GM19455 (cell line): Measurements from ENCODE around the gene CTNNB1.

Experiments used
- ATAC-seq: cut with Tn5 transposase; IDR thresholded peaks from one replicate; pipeline ENCODE4 v1.9.1; 2021; ENCODE audit not compliant: unreplicated experiment

The CTNNB1 gene

DNA sequence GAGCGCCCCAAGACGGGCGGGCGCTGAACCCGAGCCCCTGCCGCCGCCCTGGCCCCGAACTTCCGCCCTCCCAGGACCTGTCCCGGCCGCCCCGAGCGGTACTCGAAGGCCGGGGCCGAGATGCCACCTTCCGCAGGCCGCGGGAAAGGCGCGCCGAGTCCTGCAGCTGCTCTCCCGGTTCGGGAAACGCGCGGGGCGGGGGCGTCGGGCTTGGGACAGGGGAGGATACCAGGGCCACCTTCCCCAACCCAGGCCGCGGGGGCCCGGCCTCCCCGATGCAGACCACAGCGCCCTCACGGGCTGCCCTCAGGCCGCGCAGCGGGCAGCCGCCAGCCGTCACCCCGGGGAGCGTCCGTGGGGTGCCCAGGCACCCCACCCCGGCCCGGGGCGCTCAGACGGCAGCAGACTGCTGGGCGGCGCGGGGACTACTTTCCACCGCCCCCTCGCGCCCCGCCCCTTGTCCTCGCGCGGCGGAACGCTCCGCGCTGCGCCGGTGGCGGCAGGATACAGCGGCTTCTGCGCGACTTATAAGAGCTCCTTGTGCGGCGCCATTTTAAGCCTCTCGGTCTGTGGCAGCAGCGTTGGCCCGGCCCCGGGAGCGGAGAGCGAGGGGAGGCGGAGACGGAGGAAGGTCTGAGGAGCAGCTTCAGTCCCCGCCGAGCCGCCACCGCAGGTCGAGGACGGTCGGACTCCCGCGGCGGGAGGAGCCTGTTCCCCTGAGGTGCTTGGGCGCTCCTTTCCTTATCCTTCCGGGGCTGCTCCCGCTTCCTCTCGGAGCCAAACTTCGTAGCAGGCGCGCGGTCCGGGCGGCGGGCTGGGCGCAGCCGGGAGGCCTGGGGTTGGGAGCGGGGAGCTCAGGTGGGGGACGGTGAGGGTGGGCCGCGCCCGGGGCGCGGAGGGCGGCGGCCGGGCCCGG is at the start of gene CTNNB1:
Gene CTNNB1, plus strand, starts transcription at position 556 of the 916 bp plus-strand sequence. CDS start 24,564 bp downstream, outside the sequence.
- ATAC-seq, result peak; percentile 76

DNA sequence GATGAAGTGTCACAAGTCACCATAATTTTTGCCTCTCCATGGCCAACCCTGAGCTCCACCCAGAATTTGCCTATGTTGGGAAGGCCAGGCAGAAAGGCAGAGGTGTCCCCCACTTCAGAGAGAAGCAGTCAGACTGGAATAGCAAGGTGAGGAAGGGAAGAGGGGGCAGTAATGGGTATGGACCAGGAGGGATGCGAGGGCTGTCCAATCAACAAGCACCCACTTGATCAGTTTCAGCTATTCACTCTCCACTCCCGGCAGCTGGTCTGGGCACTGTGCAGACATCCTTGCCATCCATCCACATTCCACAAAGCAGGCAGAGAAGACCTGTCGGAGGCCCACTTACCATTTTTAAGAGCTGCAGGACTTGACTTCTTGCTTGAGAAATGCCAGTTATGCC is 43.5 kb upstream of the CTNNB1 start:
- no peak for ATAC-seq

DNA sequence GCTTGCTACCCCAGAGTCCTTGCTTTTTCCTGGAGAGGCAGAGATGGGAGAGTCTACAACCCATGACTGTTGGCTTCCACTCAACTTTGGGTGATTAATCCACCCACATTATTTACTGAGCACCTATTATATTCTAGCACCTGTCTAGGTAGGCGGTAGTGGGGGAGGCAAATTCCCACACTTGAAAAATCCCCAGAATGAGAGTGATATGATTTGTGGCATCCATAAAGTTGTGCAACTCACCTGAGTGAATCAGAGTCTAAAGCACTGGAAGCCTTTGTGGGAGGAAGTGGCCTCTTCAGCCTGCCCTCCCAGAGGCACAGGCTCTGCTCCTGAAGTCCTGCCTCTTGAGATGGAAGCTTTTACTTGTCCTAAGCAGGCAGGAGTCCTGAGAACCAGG is 40.4 kb upstream of the CTNNB1 start:
- no peak for ATAC-seq

DNA sequence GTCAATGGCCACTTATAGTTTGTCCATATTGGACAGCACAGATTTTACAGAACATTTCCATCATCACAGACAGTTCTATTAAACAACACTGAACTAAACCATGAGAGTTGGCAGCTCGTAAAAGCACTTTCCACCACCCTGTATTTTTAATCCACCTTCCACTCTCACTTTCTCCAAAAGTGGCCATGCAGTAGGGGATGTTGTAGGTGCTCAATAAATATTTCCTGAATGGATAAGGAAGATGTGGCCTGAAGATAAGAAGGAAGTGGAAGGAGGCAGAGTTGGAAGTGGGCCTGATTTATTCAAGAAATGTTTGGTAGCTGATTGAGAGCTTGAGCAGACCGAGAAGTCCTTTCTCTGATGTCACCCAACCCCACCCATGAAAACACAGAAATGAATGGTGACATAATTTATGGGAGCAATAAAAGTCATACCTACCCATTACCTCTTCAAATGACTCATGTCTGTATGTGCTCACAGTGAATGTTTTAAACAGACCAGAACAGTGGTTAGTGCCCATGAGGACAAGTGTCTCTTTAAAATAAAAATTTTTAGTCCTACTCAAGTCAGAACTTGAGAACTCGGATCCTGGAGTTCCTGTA is 39.6 kb upstream of the CTNNB1 start:
- no peak for ATAC-seq

DNA sequence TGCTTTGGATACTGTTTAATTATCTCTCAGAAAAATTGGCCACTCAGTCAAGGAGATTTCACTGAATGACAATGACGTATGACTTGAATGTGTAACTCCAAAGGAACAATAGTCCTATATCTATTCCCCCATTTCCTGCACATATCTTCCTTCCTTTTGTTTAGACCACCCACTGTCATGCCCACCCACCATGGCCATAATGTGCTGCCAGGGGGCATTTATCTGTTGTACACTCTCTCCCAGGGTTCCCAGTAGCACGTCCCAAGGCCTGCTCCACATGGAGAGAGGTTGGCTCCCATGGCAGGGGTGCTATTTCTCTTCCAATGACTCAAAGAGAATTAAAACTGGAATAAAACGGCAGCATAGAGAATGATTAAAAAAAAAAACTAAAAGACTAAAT is 36.8 kb upstream of the CTNNB1 start:
- no peak for ATAC-seq

DNA sequence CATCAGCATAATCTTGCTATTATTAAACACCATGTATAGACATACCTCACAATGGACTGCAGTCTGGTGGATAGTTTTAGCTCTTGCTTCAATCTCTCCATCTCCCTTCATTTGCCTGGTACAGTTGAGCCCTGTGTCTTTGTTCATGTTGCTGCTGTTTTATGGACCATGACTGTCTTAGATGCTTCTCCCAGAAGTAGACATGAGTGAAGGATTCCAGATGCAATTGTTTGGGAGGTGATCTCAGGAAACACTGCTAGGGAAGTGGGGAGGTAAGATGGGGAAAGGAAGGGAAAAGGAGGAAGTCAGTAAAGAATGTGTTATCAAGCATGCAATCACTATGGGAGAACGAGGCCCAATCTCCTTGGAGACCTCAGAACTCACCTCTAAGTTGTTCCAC is 36.3 kb upstream of the CTNNB1 start:
- no peak for ATAC-seq

DNA sequence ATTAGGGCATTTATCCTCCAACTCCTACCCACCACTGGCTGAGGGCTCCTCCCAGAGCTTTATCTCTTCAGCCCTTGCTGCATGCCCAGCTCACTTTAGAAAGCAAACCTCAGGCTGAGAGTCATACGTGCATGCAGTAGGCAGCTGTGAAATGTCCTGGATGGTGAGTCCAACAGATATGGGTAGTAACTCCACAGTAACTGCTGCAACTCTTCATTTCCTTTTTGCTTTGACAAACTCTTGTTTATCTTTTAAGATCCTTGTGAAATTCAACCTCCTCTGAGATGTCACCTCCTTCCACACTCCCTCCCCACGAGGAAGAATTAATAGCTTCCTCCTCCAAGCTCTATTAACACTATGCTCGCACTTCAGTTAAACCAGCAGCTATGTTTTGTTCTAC is 35.9 kb upstream of the CTNNB1 start:
- ATAC-seq, result no peak

DNA sequence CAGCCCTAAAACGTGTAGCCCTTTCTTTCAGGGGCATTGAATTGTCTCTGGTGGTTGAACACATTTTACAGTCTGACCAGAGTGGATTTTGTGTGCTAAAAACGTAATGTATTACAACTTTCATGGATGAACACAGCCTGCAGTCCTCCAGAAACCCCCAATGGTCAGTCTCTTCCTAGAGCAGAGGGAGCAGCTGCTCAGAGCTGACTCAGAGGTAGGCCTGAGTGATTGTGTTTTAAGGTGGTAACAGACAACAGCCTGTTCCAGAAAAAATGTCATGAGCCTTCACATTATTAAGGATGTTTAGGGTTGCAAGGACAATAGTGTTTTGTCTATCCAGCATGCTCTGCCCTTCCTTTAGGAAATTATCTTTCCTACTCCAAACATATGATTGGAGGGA is 34.5 kb upstream of the CTNNB1 start:
- ATAC-seq, result no peak

DNA sequence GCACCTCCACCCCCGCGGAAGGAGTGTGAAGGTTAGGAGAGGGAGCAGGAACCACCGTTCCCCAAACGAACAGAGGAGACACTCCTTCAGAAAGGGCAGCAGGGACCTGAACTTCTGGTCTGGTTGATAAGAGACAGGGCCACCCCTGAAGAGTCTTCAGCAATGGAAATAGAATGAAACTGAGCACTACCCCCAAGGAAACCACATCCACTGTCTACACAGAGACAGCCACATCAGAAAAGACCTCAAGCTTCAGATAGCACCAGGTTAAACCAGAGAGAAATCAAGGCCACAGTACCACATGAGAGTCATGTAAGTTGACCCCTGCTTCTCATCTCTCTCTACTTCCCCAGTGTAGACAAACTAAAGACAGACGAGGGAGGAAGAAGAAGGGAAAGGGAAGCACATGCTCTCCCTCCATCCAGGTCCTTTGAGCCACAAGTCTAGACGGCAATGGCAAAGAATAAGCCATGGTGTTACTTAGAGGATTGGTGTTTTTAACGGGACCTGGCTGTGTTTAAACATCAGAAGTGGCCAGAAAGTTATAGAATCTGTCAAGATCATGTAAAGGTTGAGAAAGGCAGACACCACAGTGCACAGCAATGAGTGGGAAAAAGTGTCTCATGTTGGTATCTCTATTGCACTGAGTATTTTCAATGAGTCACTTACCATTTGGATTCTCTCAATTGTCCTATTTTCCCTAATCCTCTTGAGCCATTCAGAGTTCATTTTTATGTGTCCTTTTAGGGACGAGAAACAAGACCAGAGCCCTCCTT is 31.4 kb upstream of the CTNNB1 start:
- no peak for ATAC-seq

DNA sequence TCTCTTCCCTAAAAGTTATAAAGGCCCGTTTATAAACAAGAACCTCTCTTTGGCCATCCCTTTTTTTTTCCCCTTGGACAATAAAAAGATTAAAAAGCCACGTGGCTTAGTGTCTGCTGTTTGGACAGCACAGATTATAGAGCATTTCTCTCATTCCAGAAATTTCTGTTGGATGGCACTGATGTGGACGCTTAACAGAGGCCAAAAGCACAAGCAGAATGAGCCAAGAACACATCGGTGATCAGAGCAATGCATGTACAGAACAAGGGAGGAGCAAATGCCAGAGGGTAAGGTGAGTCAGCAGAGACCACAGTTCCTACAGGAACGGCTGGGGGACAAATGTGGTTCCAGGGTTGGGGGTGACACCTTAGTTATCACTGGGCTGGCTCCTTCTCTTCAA is 30.3 kb upstream of the CTNNB1 start:
- no peak for ATAC-seq

DNA sequence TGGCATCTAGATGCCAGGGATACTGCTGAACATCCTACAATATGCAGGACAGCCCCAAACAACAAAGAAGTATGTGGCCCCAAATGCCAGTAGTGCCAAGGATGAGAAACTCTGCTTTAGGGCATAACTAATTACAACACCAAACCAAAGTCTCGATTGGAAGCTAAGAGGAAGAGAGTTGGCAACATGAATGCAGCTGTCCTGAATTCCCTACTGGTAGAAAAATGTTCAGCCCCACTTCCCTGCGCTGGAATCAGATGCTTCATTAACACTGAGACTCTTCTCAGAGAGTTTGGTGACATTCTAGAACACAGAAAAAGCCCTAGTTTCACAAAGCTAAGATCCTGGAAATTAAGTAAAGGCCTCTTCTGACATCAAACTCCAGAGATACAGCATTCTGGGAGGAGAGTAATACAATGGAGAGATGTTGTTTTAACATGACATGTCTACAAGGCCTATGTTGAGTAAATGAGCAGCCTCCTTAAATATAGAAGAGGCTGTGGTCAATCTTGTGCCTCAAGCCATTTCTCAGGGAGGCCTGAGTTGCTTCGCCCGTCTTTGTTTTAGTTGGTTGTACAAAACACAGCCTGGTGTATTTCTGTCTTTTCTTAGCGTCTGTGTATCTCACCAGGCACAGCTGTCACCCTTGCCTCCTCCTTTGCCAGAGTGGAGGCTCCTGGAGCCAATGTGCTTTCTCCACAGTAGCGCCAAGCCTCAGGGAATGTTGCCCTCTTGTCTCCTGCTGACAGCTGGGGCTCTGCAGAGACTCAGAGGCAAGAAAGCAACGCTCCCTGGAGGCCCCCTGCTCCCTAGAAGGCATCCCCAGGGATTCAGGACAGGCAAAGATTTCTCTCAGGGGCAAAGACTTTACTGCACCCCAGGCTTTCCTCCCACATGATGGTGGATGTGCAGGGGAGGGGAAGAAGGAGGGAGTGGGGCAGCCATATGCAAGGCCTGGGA is 25.1 kb upstream of the CTNNB1 start:
- no peak for ATAC-seq

DNA sequence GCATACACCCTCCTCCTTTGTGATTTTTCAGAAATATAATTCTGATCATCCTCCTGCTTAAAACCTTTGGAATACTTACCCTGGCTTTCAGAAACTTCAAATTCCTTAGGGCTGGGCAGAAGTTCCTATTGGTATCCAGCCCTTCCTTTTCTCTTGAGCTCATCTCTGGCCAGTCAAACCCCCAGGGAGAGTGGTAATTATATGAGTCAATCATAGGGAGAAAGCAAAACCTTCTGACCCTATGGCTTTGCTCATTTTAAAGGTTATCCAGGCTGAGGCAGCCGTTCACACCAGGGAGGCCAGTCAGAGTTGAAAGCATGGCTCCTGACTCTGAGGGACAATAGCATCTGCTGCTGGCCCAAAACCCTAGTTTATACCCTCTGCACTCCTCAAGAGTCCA is 23.9 kb upstream of the CTNNB1 start:
- ATAC-seq, result no peak

DNA sequence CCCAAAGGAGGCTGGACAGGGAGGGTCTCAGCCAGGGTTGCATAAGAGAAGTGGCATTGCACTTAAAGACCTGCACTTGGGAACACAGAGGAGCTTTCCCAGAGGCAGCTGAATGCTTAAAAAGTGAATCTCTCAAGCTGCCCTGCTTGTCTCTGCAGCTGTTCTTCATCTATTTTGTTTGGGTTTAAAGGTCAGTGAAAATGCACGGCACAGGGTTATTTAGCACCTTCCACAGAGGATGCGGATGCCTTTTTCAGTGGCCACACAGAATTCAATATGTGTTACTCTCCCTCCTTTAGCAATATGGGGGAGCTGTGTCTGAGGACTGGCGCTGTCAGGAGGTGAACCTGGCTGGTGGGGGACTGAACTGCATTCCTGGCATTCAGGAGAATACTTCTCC is 22.7 kb upstream of the CTNNB1 start:
- no peak for ATAC-seq

DNA sequence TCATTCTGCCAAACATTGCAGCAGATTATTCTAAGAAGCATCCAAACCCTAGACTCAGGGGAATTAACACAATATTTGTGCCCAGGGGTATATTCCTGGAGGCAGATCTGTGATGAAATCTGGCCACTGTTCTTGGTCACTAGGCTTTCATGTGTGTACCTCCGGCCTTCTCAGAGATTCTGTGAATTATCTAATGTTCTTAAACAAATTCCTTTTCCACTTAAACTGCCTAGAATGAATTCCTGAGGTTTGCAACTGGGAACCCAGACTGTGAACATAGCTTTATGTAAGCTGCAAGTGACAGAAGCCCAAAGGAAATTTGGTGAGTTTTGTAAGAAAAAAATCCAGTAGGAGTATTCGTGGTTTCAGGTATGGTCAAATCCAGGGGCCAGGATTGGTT is 20.7 kb upstream of the CTNNB1 start:
- no peak for ATAC-seq

DNA sequence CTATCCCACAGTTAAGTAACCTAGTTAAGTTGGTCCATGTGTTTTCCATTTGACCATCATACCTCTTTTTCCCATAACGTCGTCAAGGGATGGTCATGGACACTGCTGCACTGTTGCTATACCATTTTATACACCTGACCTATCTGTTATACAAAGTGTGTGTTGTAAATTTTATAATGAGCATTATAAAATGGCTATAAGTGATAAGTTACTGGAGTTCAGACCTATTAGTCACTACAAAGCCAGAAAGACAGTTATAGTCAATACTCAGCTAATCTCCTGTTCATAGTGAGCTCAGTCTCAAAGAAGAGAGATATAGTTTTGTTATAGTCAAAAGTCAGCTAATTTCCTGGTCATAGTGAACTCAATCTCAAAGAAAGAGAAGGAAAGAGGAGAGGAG is 18.9 kb upstream of the CTNNB1 start:
- no peak for ATAC-seq

DNA sequence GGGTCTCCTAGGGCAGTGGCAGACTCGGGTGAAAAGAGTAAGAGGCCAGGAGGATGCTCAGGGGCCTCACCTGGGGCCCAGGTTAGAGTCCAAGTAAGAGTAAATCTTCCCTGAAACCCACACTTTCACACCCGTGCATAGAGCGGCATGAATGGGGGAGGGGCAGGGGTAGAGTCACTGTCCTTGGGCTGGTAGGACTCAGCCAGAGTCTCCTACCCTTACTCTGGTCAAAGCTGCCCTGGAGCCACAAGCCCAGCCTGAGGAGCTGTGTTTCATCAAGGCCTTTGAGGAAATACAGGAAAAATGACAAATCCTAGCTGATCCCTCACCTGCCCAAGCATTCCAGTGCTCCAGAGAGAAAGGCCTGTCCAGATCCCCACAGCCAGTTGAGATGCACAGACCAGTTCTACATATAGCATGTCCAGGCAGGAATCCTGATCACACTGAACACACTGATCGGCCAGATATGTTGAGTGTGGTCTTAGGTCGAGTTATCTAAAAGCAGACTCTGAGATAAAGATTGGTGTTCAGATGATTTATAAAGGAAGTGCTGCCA is 16.7 kb upstream of the CTNNB1 start:
- ATAC-seq, result no peak

DNA sequence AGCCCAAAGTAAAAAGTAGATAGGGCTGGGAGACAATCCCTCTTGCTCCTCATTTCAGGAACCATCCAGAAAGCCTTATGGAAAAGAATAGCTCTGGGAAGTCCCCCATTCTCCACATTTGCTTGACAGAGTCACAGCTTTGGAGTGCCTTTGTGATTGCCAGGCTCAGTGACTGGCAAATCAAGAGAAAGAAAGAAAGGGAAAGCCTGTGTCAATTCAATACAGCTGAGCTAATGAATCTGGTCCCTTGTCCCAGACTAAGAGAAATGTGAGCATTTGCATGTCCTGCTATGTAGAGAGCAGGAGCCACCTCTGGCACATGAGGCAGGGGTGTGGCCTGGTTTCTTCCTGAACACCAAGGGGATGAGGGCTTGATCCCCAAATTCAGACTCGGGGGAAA is 14.9 kb upstream of the CTNNB1 start:
- no peak for ATAC-seq

DNA sequence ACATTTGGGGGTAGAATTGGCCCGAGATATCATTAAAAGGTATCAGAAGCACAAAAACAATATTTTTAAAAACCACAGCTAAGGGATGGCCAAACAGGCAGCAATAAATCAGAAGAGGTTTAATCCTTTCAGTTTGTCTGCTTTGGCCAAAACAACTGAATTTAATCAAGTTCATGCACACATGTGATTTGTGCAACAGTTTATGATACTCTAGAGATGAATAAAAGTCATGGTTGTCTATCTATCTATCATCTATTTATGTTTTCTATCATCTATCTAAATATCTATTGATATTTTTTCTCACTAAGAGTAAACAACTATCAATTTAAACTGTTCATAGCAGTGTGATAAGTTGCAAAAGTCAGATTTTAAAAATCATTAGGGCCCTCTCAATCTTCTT is 13.0 kb upstream of the CTNNB1 start:
- no peak for ATAC-seq

DNA sequence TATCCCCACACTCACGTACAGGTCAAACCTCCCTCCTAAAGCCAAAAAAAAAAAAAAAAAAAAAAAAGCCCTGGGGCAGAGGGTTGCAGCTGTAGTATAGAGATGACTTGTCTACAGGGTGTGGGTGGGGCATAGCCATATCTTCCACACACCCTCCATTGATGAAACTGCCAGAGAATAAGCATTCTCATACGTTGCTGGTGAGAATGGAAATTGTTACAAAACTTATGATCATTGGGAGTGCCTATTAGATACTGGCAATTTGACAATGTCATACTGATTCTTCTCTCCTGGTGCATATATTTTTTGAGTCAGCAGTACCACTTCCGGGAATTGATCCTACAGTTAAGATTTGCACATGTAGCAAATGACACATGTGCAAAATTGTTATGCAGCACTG is 11.0 kb upstream of the CTNNB1 start:
- ATAC-seq, result no peak

DNA sequence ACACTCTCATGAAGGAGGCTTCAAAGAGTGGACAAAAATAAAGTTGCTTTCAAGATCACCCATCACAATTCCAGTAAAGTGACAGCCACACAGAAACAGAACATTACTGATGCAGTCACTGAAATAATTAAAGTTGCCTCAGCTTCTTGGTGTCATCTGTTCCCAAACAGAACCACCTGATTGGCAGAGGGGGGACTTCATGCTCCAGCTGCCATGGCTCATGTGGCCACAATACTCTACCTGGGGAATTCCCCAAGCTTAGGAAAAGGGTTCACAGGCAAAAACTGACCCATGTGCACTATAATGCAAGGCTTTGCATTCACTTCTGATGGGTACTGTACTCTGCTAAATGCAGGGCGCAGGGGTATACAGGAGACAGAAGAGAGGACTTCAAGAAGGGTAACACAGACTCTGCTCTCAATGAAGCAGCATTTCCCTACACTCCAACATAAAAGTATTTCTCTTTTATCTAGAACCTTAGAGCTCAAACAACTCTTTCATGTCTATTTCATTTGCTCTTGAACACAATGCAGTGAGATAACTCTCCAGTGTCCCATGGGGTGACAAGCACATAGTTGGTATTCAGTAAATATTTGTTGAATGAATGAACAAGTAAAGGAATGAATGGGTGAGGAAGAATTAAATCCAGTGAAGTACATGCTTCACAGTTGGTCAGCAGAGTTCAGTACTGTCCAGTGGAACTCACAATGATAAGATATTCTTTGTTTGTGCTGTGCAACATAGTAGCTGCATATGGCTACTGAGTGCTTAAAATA is 8.6 kb upstream of the CTNNB1 start:
- ATAC-seq, result no peak
